RWPE2 (cell line): Measurements from ENCODE around the gene SORCS2.

Experiments used
- ATAC-seq: fragments of 200-7000 bp; cut with Tn5 transposase; 3 replicates; pipeline ENCODE4 v1.9.1; 2021; ENCODE audit warnings: low read depth
- DNase-seq: peaks from one replicate; pipeline ENCODE4 v3.0.0-alpha.2; 2020; ENCODE audit warnings: low spot score
- H3K27ac ChIP-seq: fragments of 450-650 bp; 2 replicates; pipeline ENCODE4 v1.5.1; 2017; ENCODE audit warnings: mild to moderate bottlenecking; ENCODE audit not compliant: poor library complexity, severe bottlenecking
- H3K27me3 ChIP-seq: fragments of 250-450 bp; sonication (Bioruptor Pico); 2 replicates; pipeline ENCODE4 v1.5.1; 2021; ENCODE audit warnings: mild to moderate bottlenecking, moderate library complexity; ENCODE audit not compliant: insufficient read depth, poor library complexity, severe bottlenecking
- H3K36me3 ChIP-seq: fragments of 250-450 bp; sonication (Bioruptor Pico); 2 replicates; pipeline ENCODE4 v1.5.1; 2020; ENCODE audit warnings: low read depth, mild to moderate bottlenecking, moderate library complexity
- H3K4me1 ChIP-seq: fragments of 250-450 bp; sonication (Bioruptor Pico); 2 replicates; pipeline ENCODE4 v1.5.1; 2021; ENCODE audit warnings: mild to moderate bottlenecking, moderate library complexity; ENCODE audit not compliant: insufficient read depth, poor library complexity, severe bottlenecking
- H3K4me3 ChIP-seq: fragments of 250-450 bp; sonication (Bioruptor Pico); 2 replicates; pipeline ENCODE4 v1.5.1; 2021; ENCODE audit warnings: mild to moderate bottlenecking, moderate library complexity; ENCODE audit not compliant: severe bottlenecking
- H3K9me3 ChIP-seq: fragments of 250-450 bp; sonication (Bioruptor Pico); 2 replicates; pipeline ENCODE4 v1.5.1; 2021; ENCODE audit warnings: mild to moderate bottlenecking, moderate library complexity; ENCODE audit not compliant: severe bottlenecking
- CTCF ChIP-seq: fragments of 450-650 bp; IDR thresholded peaks from one replicate; pipeline ENCODE4 v1.5.1; 2017; ENCODE audit warnings: mild to moderate bottlenecking, moderate library complexity; ENCODE audit not compliant: poor library complexity, severe bottlenecking

SORCS2 gene

GRCh38 chr4:7732263-7732662 is 539.9 kb downstream of the SORCS2 start:
- H3K27ac ChIP-seq, result no peak overlapping the region
- no peak for TF ChIP-seq CTCF
- H3K4me1 ChIP-seq, result no peaks in the 10 kb centered on the region
- no peaks in the 10 kb centered on the region for H3K9me3 ChIP-seq
- ATAC-seq (no peak), DNase-seq (no peak)
- H3K27me3 ChIP-seq, result no peaks in the 10 kb centered on the region
- no peak overlapping the region for H3K4me3 ChIP-seq
- no peaks in the 10 kb centered on the region for H3K36me3 ChIP-seq

GRCh38 chr4:7733201-7733600 is 540.9 kb downstream of the SORCS2 start:
- ATAC-seq (no peak), DNase-seq (no peak)
- Histone ChIP-seq H3K27ac (no peak overlapping the region), H3K36me3 (no peaks in the 10 kb centered on the region), H3K4me3 (no peak overlapping the region), H3K4me1 (no peaks in the 10 kb centered on the region), H3K27me3 (no peaks in the 10 kb centered on the region), H3K9me3 (no peaks in the 10 kb centered on the region)
- TF ChIP-seq CTCF, result no peak

DNA sequence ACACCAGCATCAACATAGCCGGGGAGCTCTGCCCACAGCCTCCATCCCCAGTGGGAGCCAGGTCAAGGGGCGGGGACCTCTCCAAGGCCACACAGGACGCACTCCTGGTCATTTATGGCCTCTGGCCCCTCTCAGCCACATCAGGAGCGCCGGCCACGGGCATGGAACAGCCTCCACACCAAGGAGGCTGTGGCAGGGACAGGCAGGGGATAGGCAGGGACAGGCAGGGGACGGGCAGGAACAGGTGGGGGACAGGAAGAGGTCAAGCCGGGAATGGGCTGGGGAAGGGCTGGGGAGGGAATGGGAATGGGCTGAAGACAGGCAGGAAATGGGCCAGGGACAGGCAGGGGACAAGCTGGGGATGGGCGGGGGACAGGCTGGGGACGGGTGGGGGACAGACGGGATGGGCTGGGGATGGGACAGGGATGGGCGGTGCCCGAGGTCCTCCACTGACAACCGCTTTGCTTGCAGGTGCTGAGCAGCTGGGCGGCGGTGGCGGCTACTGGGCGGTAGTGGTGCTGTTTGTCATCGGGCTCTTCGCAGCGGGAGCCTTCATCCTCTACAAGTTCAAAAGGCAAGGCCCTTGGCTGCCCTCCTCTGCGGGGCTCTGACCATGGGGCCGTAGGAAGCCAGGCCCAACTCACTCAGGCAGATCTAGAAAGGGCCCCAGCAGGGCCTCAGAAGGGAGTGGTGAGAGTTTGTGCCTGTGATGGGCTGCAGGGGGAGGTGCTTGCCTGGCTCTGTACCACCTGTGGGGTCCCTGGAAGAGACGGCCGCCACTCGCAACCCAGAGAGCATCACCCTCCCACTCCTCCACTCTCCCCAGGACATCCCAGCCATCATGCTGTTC is 541.7 kb downstream of the SORCS2 start:
- no peaks in the 10 kb centered on the region for H3K27me3 ChIP-seq
- no peaks in the 10 kb centered on the region for H3K36me3 ChIP-seq
- no peak for DNase-seq
- no peak for ATAC-seq
- no peaks in the 10 kb centered on the region for H3K9me3 ChIP-seq
- H3K4me3 ChIP-seq, result no peak overlapping the region
- H3K4me1 ChIP-seq, result no peaks in the 10 kb centered on the region
- TF ChIP-seq CTCF, result no peak
- no peak overlapping the region for H3K27ac ChIP-seq

GRCh38 chr4:7734651-7735260 is 542.4 kb downstream of the SORCS2 start:
- no peak for DNase-seq
- no peak overlapping the region for H3K4me3 ChIP-seq
- no peak for TF ChIP-seq CTCF
- no peaks in the 10 kb centered on the region for H3K4me1 ChIP-seq
- H3K9me3 ChIP-seq, result no peaks in the 10 kb centered on the region
- H3K36me3 ChIP-seq, result no peaks in the 10 kb centered on the region
- no peak for ATAC-seq
- H3K27me3 ChIP-seq, result no peaks in the 10 kb centered on the region
- no peak overlapping the region for H3K27ac ChIP-seq

- H3K4me1 ChIP-seq, result no peaks in the 10 kb centered on the region
- H3K27ac ChIP-seq, result no peak overlapping the region
- H3K27me3 ChIP-seq, result no peaks in the 10 kb centered on the region
- ATAC-seq (no peak), DNase-seq (no peak)
- no peak for TF ChIP-seq CTCF
- no peaks in the 10 kb centered on the region for H3K9me3 ChIP-seq
- no peaks in the 10 kb centered on the region for H3K36me3 ChIP-seq
- H3K4me3 ChIP-seq, result no peak overlapping the region
Measured at GRCh38 chr4:7735395-7735794, 543.1 kb downstream of the SORCS2 start.
